ENCODE results near the gene PHACTR3.

- TF ChIP-seq NR2F2 (IDR thresholded peaks at IDR 0.05) (no peak), SP1 (IDR thresholded peaks at IDR 0.05) (no peak), RAD21 (IDR thresholded peaks at IDR 0.05) (no peak), MAX (IDR thresholded peaks at IDR 0.05) (no peak), FOXA1 (IDR thresholded peaks at IDR 0.05) (no peak), CTCF (IDR thresholded peaks at IDR 0.05; ENCODE audit: low read depth, low read length, missing input control) (no peak), GABPA (IDR thresholded peaks at IDR 0.05 in 1 of 2, conservative IDR thresholded peaks at IDR 0.05 in 1 of 2) (no peak)
These were observed 35.8 kb upstream of the PHACTR3 start for GRCh38 chr20:59568509-59569024.

Data from liver (tissue), 3 donors.